Stimulated activated CD4-positive, alpha-beta T cell treated with anti-CD3 and anti-CD28 coated beads, Interleukin-2, amount 100 ng/mL, for 4 hours (primary cell): Measurements from ENCODE around the gene CH25H.
"Not testable (repeated sequence)": the region's sequence is repeated elsewhere in the genome, so short reads cannot be mapped to it uniquely, and the experiment has no call there.

Source experiments
- DNase-seq: peaks from one replicate; pipeline ENCODE4 v3.0.0-alpha.2; 2020; ENCODE audit warnings: low read depth

CH25H gene, protein sequence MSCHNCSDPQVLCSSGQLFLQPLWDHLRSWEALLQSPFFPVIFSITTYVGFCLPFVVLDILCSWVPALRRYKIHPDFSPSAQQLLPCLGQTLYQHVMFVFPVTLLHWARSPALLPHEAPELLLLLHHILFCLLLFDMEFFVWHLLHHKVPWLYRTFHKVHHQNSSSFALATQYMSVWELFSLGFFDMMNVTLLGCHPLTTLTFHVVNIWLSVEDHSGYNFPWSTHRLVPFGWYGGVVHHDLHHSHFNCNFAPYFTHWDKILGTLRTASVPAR

DNA sequence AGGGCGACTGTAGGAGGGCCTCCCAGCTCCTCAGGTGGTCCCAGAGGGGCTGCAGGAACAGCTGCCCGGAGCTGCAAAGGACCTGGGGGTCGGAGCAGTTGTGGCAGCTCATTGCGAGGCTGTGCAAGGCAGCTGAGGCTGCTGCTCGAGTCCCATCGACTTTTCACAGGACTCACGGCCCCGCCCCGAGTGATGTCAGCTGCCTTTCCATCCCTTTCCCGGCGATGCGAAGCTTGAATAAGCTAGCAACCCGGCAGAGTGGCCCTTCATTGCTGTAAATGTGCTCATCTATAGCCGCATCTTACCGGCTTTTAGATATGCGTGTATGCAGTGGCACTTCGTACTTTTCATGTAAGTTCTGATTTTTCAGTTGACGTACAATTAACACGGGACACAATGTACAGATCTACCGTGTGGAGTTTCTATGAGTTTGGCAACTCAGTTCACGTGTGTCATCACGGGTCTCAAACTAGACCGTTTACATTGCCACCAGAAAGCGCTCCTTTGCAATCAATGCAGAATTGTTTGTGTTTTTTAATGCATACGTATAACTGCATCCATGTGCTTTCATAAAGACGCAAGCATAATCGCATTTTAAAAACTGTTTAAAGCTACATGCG is at the start of gene CH25H:
TSS of gene CH25H (minus strand) at position 137 of the 620 bp plus-strand sequence. CDS start at position 112, 25 bp downstream.
- DNase-seq, result peak; percentile 39

- DNase-seq, result no peak
These were observed 49.2 kb upstream of the CH25H start for GRCh38 chr10:89256340-89256739.

DNA sequence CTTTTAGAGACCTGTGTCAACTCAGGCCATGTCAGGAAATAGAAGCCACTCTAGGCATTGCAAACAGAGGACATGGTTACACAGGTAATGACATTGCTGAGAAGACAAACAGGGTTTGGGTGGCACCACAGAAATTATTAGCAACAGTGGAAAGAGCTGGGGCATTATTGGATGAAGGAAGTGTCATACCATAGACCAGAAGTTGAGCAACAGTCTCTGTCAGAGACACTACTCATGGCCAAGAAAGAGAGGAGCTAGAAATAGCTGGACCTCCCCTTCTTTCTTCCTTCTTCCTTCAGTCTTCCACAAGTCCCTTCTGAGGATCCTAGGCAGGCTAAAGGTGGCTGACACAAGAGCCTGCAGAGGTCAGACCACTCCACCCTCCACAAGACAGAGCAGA is 48.7 kb upstream of the CH25H start:
- DNase-seq, result no peak

DNA sequence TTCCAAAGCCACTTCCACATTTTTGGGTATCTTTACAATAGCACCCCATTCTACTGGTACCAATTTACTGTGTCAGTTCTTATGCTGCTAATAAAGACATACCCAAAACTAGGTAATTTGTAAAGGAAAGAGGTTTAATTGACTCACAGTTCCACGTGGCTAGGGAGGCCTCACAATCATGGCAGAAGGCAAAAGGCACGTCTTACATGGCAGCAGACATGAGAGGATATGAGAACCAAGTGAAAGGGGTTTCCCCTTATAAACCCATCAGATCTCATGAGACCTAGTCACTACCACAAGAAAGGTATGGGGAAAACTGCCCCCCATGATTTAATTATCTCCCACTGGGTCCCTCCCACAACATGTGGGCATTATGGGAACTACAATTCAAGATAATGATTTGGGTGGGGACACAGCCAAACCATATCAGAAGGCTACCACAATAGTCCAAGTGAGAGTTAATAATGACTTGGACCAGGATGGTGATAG is 48.0 kb upstream of the CH25H start:
- not testable (repeated sequence) for DNase-seq

GRCh38 chr10:89252225-89252585 is 45.1 kb upstream of the CH25H start:
- DNase-seq, result no peak

- peak; percentile 97 for DNase-seq
These were observed 44.5 kb upstream of the CH25H start, which contains the start of gene LIPA for GRCh38 chr10:89251409-89252224. TSS of gene LIPA (minus strand) at chr10:89251775. CDS start at chr10:89247648, 4,127 bp downstream.

DNA sequence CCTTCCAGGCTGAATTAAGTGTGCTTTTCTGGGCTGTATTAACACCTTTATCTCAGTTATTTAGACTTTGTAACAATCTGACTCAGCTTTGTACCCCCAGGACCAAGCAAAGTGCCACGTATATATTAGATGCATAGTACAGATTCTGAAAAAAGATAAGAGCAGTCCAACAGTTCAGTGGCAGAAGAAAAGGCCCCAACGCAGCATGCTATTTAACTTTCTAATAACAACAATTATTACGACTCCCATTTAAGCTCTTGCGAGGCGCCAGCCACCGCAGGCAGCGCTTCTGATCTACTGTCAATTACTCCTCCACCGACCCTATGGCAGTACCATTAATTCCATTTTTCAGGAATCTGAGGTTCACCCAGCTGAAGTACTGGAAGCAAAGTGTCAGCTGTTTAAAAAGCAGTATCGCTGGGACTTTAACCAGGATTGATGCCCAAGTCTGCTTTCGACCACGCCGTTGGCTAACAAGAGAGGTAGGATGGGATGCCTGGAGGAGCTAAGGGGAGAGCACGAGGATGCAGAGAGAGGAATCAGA is 43.8 kb upstream of the CH25H start:
- no peak for DNase-seq

DNA sequence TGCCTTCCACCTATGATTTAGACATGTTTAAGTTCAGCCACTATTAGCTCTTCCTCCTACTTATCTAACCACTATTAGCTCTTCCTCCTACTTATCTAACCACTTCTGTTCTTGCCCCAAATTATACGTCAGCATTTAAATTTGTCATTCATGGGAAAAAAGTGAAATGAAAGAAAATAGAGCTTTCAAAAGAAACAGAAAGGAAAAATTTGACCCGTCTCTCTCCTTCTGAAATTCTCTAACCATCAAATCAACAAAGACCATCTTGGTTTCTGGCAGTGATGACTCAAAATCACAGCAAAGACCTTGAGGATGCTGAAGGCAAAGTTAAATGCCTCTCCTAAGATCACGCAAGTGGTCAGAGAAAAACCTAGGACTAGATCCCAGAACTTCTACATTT is 41.9 kb upstream of the CH25H start:
- no peak for DNase-seq

GRCh38 chr10:89247623-89248022 is 40.5 kb upstream of the CH25H start:
- not testable (repeated sequence) for DNase-seq

- no peak for DNase-seq
These were observed 38.7 kb upstream of the CH25H start for GRCh38 chr10:89245802-89246201.

DNA sequence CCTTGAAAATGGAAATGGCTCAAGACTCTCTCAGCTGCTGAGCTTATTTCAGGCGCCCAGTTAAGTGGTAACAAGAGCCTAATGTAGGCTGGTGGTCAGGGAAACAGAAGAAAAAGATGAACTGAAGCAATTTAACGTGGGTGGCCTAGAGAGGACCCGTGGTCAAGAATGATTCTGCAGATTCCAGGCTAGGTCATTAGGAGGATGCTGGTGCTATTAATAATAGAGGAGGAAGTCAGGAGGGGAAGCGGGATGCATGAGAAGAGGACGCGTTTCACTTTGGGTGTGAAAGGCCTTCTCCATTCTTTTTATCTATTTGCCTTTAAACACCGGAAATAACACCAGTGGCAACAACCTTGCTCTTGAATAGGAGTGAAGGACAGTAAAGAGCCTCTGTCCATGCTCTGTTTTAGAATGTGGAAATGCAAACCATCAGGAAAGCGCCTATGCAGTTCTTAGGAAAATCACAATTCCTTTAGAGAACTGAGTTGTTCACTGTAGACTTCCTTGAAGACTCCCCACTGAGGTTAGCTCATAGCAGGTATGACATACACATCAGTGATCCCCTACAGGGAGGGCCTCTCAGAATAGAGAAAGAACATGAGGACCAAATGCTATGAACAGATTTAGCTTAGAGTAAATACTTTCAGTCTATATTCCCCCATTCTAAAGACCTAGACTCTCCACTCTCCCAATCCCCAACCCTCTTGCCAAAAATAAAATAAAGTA is 35.9 kb upstream of the CH25H start:
- no peak for DNase-seq

- DNase-seq, result no peak
These were observed 35.2 kb upstream of the CH25H start for GRCh38 chr10:89242345-89242684.

DNA sequence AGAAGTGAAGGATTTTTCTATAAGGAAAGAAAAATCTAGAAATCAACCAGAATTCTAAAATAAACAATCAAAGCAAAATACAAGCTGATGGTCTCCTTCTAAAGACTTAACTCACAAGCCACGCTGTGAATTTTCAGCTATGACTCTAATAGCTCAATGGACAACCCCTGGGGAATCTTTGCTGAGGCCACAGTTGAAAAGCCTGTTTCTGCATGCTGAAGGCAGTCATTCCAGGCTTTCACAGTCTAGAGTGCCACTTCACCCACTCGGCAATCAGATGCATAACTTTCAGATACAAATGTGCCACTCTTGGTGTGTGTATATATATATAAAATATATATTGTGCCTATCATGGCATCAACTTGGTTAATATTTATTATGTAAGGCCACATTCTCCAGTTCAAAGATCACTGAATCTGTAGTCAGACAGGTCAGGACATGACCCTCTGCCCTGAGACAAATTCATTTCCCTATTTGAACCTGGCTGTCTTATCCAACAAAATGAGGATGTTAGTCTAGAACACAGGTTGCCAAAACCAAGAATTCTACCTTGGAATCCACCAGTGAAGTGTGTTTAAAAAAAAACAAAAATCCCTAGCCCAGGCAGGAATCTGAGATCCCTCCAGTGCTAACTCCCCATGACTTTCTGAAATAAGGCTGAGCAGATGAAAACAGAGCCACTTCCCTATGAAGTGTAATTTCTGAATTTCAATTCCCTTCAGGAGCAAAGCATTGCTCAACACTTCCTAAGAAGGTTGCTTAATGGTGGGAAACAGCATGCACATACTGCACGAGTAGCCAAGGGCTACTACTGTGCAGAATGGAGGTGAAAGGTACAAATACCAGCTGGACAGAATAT is 34.6 kb upstream of the CH25H start:
- no peak for DNase-seq

- no peak for DNase-seq
These were observed 33.9 kb upstream of the CH25H start for GRCh38 chr10:89241026-89241425.

GRCh38 chr10:89240519-89240918 is 33.4 kb upstream of the CH25H start:
- no peak for DNase-seq

- no peak for DNase-seq
These were observed 32.0 kb upstream of the CH25H start for GRCh38 chr10:89238956-89239644.

- DNase-seq, result no peak
These were observed 30.7 kb upstream of the CH25H start for GRCh38 chr10:89237849-89238248.

DNA sequence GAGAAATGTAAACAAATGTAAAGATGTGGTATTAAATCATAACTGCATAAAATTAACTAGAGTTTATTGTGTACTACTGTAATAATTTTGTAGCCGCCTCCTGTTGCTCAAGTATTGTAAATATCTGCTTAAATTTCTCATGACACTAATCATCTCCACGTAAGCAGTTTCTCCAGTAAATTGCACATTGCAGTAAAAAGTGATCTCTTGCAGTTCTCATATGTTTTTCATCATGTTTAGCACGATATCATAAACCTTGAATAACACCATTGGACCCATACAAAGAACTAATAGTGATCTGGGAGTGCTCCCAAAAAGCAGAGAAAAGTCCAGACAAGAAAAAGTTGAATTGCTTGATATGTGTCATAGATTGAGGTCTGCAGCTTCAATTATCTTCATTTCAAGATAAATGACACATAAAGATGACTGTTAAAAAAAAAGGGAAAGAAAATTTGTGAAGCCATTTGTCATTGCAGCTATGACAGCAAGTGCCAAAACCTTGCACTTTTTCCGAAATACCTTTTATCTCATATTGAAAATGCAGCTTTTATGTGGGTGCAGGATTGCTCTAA is 29.2 kb upstream of the CH25H start:
- no peak for DNase-seq

DNA sequence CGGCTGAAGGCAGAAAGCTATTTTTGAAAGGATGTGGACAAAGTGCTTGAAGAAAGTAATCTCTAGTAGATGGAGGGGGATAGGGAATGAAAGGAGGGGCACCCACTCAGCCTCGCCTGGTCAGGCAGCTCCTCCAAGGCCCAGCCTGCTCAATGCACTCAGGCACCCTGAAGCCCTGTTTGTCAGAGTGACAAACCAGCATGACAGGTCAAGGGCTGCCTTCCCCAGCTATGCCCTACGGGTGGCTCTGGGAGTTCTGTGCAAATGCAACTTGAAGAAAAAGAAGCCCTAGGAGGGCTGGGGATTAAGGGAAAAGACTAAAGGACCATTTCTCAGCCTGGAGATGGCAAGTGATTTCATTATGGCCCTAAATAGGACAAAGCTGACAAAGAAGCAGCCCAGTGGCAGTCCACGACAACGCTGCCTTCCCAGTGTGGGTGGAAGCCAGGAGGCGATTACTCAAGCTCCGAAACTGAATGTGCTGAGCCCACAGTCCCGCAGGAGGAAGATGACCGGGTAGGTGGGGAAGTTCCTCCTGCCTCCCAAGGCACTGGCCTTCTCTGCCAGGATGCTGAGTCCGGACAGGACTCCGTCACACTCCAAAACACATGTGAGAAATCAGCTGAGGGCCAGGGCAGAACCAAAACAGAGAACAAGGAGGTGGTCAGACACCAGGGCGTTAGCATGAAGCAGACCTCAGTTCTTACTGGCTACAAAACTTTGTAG is 28.1 kb upstream of the CH25H start:
- no peak for DNase-seq
